ENCODE measurements around the gene GFOD2. TPM values are rescaled to one million over a fixed set of nuclear protein-coding genes. Genes with fewer than 3 reads are reported as not detected.

GFOD2 gene
- total and polyA plus RNA-seq, 2 of the 13 experiments (the other 11 are each of a cell fraction or from before 2014, with no cell fraction given): 11.1 to 17.2 TPM

DNA sequence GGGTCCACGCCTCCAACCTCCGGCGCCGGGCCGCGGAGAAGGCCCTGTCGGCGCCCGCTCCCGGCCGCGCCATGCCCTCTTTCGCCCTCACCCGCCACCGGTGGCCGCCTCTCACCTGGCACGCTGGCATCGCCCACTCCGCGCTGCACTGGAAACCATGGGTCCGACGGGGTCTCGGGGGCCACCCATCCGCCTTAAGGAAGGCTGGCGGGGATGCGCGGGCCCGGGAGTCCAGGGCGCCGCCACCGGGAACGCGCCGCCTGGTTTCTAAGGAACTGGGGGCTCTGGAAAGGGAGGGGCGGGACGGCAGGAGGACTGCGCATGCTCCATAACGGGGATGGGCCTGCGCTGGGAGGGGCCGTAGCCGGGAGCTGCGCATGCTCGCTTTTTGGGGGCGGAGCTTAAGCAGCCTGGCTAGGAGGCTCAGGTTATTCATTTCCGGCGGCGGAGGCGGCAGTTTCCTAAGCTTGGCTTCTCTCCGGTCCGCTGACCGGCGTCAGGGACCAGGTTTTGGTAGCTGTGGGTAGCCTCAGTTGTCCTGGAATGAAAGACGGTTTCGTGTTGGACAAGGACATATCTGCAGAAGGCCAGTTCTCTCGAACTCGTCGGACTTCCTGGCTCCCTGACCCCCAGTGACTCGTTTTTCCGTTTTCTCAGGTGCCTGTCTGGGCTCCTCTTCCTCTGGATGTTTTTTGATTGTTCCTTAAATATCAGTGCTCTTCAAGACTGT lies at the start of gene GFOD2 (continued):
- TF ChIP-seq, protein P1, sequence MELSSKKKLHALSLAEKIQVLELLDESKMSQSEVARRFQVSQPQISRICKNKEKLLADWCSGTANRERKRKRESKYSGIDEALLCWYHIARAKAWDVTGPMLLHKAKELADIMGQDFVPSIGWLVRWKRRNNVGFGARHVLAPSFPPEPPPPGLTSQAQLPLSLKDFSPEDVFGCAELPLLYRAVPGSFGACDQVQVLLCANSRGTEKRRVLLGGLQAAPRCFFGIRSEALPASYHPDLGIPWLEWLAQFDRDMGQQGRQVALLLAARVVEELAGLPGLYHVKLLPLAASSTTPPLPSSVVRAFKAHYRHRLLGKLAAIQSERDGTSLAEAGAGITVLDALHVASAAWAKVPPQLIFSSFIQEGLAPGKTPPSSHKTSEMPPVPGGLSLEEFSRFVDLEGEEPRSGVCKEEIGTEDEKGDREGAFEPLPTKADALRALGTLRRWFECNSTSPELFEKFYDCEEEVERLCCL (CRISPR knock-in tag; IDR thresholded peaks at IDR 0.05; ENCODE audit: borderline replicate concordance): peak; percentile 86; the same call in 1 of the 2 replicates
- peak; percentile 19; the same call in 1 of the 2 replicates for TF ChIP-seq ZNF629 (CRISPR knock-in tag; conservative IDR thresholded peaks at IDR 0.05)
- no peak; the same call in 1 of the 2 replicates for TF ChIP-seq TARDBP (CRISPR knock-in tag; IDR thresholded peaks at IDR 0.05)
- TF ChIP-seq NFKB2 (CRISPR knock-in tag; IDR thresholded peaks at IDR 0.05; ENCODE audit: borderline replicate concordance): peak; percentile 83; the same call in 1 of the 2 replicates
- no peak for TF ChIP-seq U2AF2 (IDR thresholded peaks at IDR 0.05; ENCODE audit: low read depth, low read length)
- TF ChIP-seq FOSL2 (CRISPR knock-in tag; IDR thresholded peaks at IDR 0.05): no peak; the same call in 1 of the 2 replicates
- no peak for TF ChIP-seq FOXA3 (CRISPR knock-in tag; IDR thresholded peaks at IDR 0.05)
- no peak; the same call in none of the 2 replicates for TF ChIP-seq TMF1 (CRISPR knock-in tag; IDR thresholded peaks at IDR 0.05; ENCODE audit: low read depth)
- no peak for TF ChIP-seq ZNF253 (CRISPR knock-in tag; IDR thresholded peaks at IDR 0.05; ENCODE audit: borderline replicate concordance)
- no peak for TF ChIP-seq HMGA1 (CRISPR knock-in tag; conservative IDR thresholded peaks at IDR 0.05)
- TF ChIP-seq ZBTB3 (CRISPR knock-in tag; IDR thresholded peaks at IDR 0.05; ENCODE audit: borderline replicate concordance, low read depth): no peak
- TF ChIP-seq DR1 (CRISPR knock-in tag; IDR thresholded peaks at IDR 0.05): no peak
- peak; percentile 29; the same call in 1 of the 2 replicates for TF ChIP-seq HES4 (CRISPR knock-in tag; IDR thresholded peaks at IDR 0.05; ENCODE audit: borderline replicate concordance)
- TF ChIP-seq MYNN (CRISPR knock-in tag; IDR thresholded peaks at IDR 0.05; ENCODE audit: low read depth): no peak; the same call in none of the 2 replicates
- no peak for TF ChIP-seq NPAS2 (CRISPR knock-in tag; IDR thresholded peaks at IDR 0.05; ENCODE audit: borderline replicate concordance)
- TF ChIP-seq ISX (CRISPR knock-in tag; conservative IDR thresholded peaks at IDR 0.05): 0 out of 2 replicates have a peak, but pooled peaks have one; percentile 64
- no peak for TF ChIP-seq MLLT10 (CRISPR knock-in tag; IDR thresholded peaks at IDR 0.05)
- no peak for TF ChIP-seq ZBTB37 (CRISPR knock-in tag; IDR thresholded peaks at IDR 0.05)
- TF ChIP-seq GATAD1 (CRISPR knock-in tag; IDR thresholded peaks at IDR 0.05): peak; percentile 63; the same call in 1 of the 2 replicates
- peak; percentile 61; the same call in 1 of the 2 replicates for TF ChIP-seq ZNF619 (CRISPR knock-in tag; IDR thresholded peaks at IDR 0.05)
- no peak for TF ChIP-seq ATAD3A (CRISPR knock-in tag; IDR thresholded peaks at IDR 0.05)
- TF ChIP-seq ZNF883 (CRISPR knock-in tag; IDR thresholded peaks at IDR 0.05; ENCODE audit: not compliant biosample characterization): peak; percentile 44
